NT2/D1 (cell line): ENCODE measurements around the gene PITRM1.

Experiments
- DNase-seq: peaks from one replicate; pipeline ENCODE4 v3.0.0-alpha.2; 2011; ENCODE audit warnings: low read depth, low spot score
- H3K27me3 ChIP-seq: 2 replicates; pipeline ENCODE4 v1.6.0; 2011; ENCODE audit warnings: mild to moderate bottlenecking; ENCODE audit not compliant: insufficient read length, insufficient read depth
- H3K36me3 ChIP-seq: 2 replicates; pipeline ENCODE4 v1.6.1; 2011; ENCODE audit warnings: mild to moderate bottlenecking, low read length, mixed read lengths; ENCODE audit not compliant: insufficient read depth, insufficient read length
- H3K4me1 ChIP-seq: 2 replicates; pipeline ENCODE4 v1.5.1; 2011; ENCODE audit not compliant: insufficient read depth, insufficient read length
- H3K4me3 ChIP-seq: 2 replicates; pipeline ENCODE4 v1.5.1; 2011; ENCODE audit warnings: low read depth; ENCODE audit not compliant: insufficient read length
- H3K9ac ChIP-seq: 2 replicates; pipeline ENCODE4 v1.6.0; 2011; ENCODE audit warnings: low read depth; ENCODE audit not compliant: insufficient read length
- H3K9me3 ChIP-seq: 2 replicates; pipeline ENCODE4 v1.5.1; 2011; ENCODE audit warnings: mild to moderate bottlenecking, low read length; ENCODE audit not compliant: insufficient read depth
- SUZ12 ChIP-seq: IDR thresholded peaks from 2 replicates; pipeline ENCODE4 v1.6.1; 2011; ENCODE audit not compliant: insufficient read length, insufficient read depth; ENCODE audit errors: extremely low read depth
- YY1 ChIP-seq: IDR thresholded peaks from 2 replicates; pipeline ENCODE4 v1.6.1; 2011; ENCODE audit not compliant: insufficient read length, insufficient read depth
- ZNF274 ChIP-seq: IDR thresholded peaks from 2 replicates; pipeline ENCODE4 v1.6.1; 2011; ENCODE audit warnings: mild to moderate bottlenecking, low read depth, low read length

Gene PITRM1

GRCh38 chr10:3115685-3116084, 56.9 kb downstream of the PITRM1 start:
- peaks cover 74% of the 10 kb centered on the region for H3K36me3 ChIP-seq
- no peak for DNase-seq
- H3K9me3 ChIP-seq = no peaks in the 10 kb centered on the region
- H3K4me1 ChIP-seq = no peaks in the 10 kb centered on the region
- no peaks in the 10 kb centered on the region for H3K27me3 ChIP-seq
- TF ChIP-seq SUZ12 = no peak
- TF ChIP-seq YY1 = no peak
- no peak for TF ChIP-seq ZNF274
- H3K9ac ChIP-seq = no peak overlapping the region
- H3K4me3 ChIP-seq = no peak overlapping the region

- H3K36me3 ChIP-seq = peaks cover 81% of the 10 kb centered on the region
- H3K4me3 ChIP-seq = no peak overlapping the region
- H3K27me3 ChIP-seq = no peaks in the 10 kb centered on the region
- no peaks in the 10 kb centered on the region for H3K4me1 ChIP-seq
- TF ChIP-seq SUZ12 = no peak
- TF ChIP-seq ZNF274 = no peak
- TF ChIP-seq YY1 = no peak
- DNase-seq = no peak
- no peak overlapping the region for H3K9ac ChIP-seq
- H3K9me3 ChIP-seq = no peaks in the 10 kb centered on the region
These were observed 59.2 kb downstream of the PITRM1 start for GRCh38 chr10:3113343-3113720.

- peaks cover 80% of the 10 kb centered on the region for H3K36me3 ChIP-seq
These were observed 60.9 kb downstream of the PITRM1 start for GRCh38 chr10:3111621-3112163.

GRCh38 chr10:3110782-3111620, 61.6 kb downstream of the PITRM1 start:
- H3K4me3 ChIP-seq = no peak overlapping the region
- H3K9ac ChIP-seq = no peak overlapping the region
- no peaks in the 10 kb centered on the region for H3K4me1 ChIP-seq
- H3K9me3 ChIP-seq = no peaks in the 10 kb centered on the region
- TF ChIP-seq ZNF274 (no peak), YY1 (no peak)
- H3K36me3 ChIP-seq = peaks cover 75% of the 10 kb centered on the region
- DNase-seq = no peak
- H3K27me3 ChIP-seq = no peaks in the 10 kb centered on the region

More at GRCh38 chr10:3111621-3112163, 60.9 kb downstream of the PITRM1 start:
- H3K27me3 ChIP-seq = no peaks in the 10 kb centered on the region
- TF ChIP-seq SUZ12 = no peak
- no peak for TF ChIP-seq YY1
- TF ChIP-seq ZNF274 = no peak
- no peak overlapping the region for H3K9ac ChIP-seq
- H3K9me3 ChIP-seq = no peaks in the 10 kb centered on the region
- no peaks in the 10 kb centered on the region for H3K4me1 ChIP-seq
- H3K4me3 ChIP-seq = no peak overlapping the region
- no peak for DNase-seq

- Histone ChIP-seq H3K36me3 (peaks cover 79% of the 10 kb centered on the region), H3K9ac (no peak overlapping the region), H3K4me1 (no peaks in the 10 kb centered on the region), H3K9me3 (no peaks in the 10 kb centered on the region), H3K27me3 (no peaks in the 10 kb centered on the region), H3K4me3 (no peak overlapping the region)
- no peak for DNase-seq
- TF ChIP-seq ZNF274 (no peak), SUZ12 (no peak), YY1 (no peak)
These were observed 62.9 kb downstream of the PITRM1 start for GRCh38 chr10:3109633-3110032.

- Histone ChIP-seq H3K4me1 (no peaks in the 10 kb centered on the region), H3K9me3 (no peaks in the 10 kb centered on the region), H3K36me3 (peaks cover 79% of the 10 kb centered on the region), H3K4me3 (no peak overlapping the region), H3K9ac (no peak overlapping the region), H3K27me3 (no peaks in the 10 kb centered on the region)
- no peak for DNase-seq
- TF ChIP-seq SUZ12 = no peak
- TF ChIP-seq ZNF274 = no peak
- TF ChIP-seq YY1 = no peak
These were observed 63.4 kb downstream of the PITRM1 start for GRCh38 chr10:3109196-3109595.

- H3K27me3 ChIP-seq = no peaks in the 10 kb centered on the region
- no peak for TF ChIP-seq YY1
- TF ChIP-seq SUZ12 = no peak
- TF ChIP-seq ZNF274 = no peak
- H3K36me3 ChIP-seq = peaks cover 82% of the 10 kb centered on the region
- H3K9ac ChIP-seq = no peak overlapping the region
- no peaks in the 10 kb centered on the region for H3K9me3 ChIP-seq
- DNase-seq = no peak
- H3K4me3 ChIP-seq = no peak overlapping the region
- no peaks in the 10 kb centered on the region for H3K4me1 ChIP-seq
These were observed 63.9 kb downstream of the PITRM1 start for GRCh38 chr10:3108575-3109105.

- Histone ChIP-seq H3K9me3 (no peaks in the 10 kb centered on the region), H3K4me1 (no peaks in the 10 kb centered on the region), H3K4me3 (no peak overlapping the region), H3K36me3 (peaks cover 78% of the 10 kb centered on the region), H3K27me3 (no peaks in the 10 kb centered on the region), H3K9ac (no peak overlapping the region)
- no peak for TF ChIP-seq SUZ12
- no peak for DNase-seq
These were observed 64.5 kb downstream of the PITRM1 start for GRCh38 chr10:3108033-3108432.
